ENCODE data around the gene CHST8.

GRCh38 chr19:33578697-33579096 is 43.1 kb upstream of the CHST8 start:
- TF ChIP-seq CTCF (IDR thresholded peaks at IDR 0.05; ENCODE audit: borderline replicate concordance, extremely low read depth, low read length, poor library complexity, severe bottlenecking) (no peak), EZH2 (IDR thresholded peaks at IDR 0.05; ENCODE audit: borderline replicate concordance, low read depth, low read length, severe bottlenecking) (no peak)
